SH-SY5Y (cell line): ENCODE measurements around the gene SEMA4A.

Source experiments
- GATA2 ChIP-seq: IDR thresholded peaks from 2 replicates; pipeline ENCODE4 v1.6.1; 2011; ENCODE audit warnings: mild to moderate bottlenecking, low read depth, low read length
- GATA3 ChIP-seq: IDR thresholded peaks from 2 replicates; pipeline ENCODE4 v1.6.1; 2011; ENCODE audit warnings: low read depth, mild to moderate bottlenecking, low read length, moderate library complexity

GRCh38 chr1:156214024-156214748 is 60.8 kb downstream of the SEMA4A start:
- no peak for TF ChIP-seq GATA2
- no peak for TF ChIP-seq GATA3
